Endothelial cell of umbilical vein (primary cell): ENCODE results near the gene KDM4B. TPM values are rescaled to one million over a fixed set of nuclear protein-coding genes. Genes with fewer than 3 reads are reported as not detected.

Experiments used
- BruUV-seq: library from RNA; stranded (reverse); fragments of 400-500 nt; replicated peaks from 2 replicates; lab custom pipeline; 2021; lab: Mats Ljungman, UMichigan
- CTCF ChIA-PET: fragments of 300-600, 350-600 bp; sonication (Branson Sonifier 250); formaldehyde crosslinking; loops from one replicate; lab custom pipeline; 2021; ENCODE audit warnings: antibody characterized with exemption, inconsistent platforms; lab: Charles Lee
- POLR2A ChIA-PET: fragments of 300-600, 350-600 bp; sonication (Branson Sonifier 250); formaldehyde crosslinking; loops from one replicate; lab custom pipeline; 2021; ENCODE audit warnings: antibody characterized with exemption, inconsistent platforms; lab: Charles Lee
- DNase-seq: peaks from one replicate; pipeline ENCODE4 v3.0.0-alpha.2; 2011; ENCODE audit warnings: low read depth, low spot score
- FAIRE-seq: peaks from 2 replicates; lab custom pipeline; 2011; peaks lifted over from hg19 to GRCh38; lab: Jason Lieb, UNC
- H2AFZ ChIP-seq: 2 replicates; pipeline ENCODE4 v1.6.0; 2012; ENCODE audit warnings: low read depth, low read length, control low read depth, inconsistent platforms
- H3K27ac ChIP-seq: 2 replicates; pipeline ENCODE4 v1.5.1; 2011; ENCODE audit warnings: low read depth, mild to moderate bottlenecking, control low read depth, low read length, moderate library complexity; ENCODE audit not compliant: insufficient read depth
- H3K27me3 ChIP-seq, 2 experiments: 2 replicates each; pipeline versions ENCODE4 v1.6.0 to v1.6.1; 2011; ENCODE audit warnings: low read length in 2 of 2, mixed read lengths in 1 of 2; ENCODE audit not compliant: control insufficient read depth in 2 of 2, insufficient read depth in 2 of 2
- H3K36me3 ChIP-seq, 2 experiments: 2 replicates in 1 of 2; 3 replicates in 1 of 2; pipeline ENCODE4 v1.5.1; 2011; ENCODE audit warnings: low read length in 2 of 2, mild to moderate bottlenecking in 1 of 2, moderate library complexity in 1 of 2; ENCODE audit not compliant: control insufficient read depth in 2 of 2, insufficient read depth in 2 of 2; ENCODE audit errors: extremely low read depth in 1 of 2
- H3K4me1 ChIP-seq: 3 replicates; pipeline ENCODE4 v1.5.1; 2011; ENCODE audit warnings: mild to moderate bottlenecking, low read length; ENCODE audit not compliant: control insufficient read depth, insufficient read depth; ENCODE audit errors: extremely low read depth
- H3K4me2 ChIP-seq: 2 replicates; pipeline ENCODE4 v1.6.1; 2011; ENCODE audit warnings: low read length, control low read depth, mixed read lengths; ENCODE audit not compliant: insufficient read depth
- H3K4me3 ChIP-seq, 3 experiments: fragments of 200-600 bp in 1 of 3; sonication (generic), shearing (Covaris generic) in 1 of 3; replicated peaks in 1 of 3; 2 replicates each; pipeline ENCODE4 v1.5.1; 2011 to 2016; ENCODE audit warnings: control low read depth in 3 of 3, low read length in 3 of 3, mild to moderate bottlenecking in 2 of 3, inconsistent platforms in 1 of 3, low read depth in 1 of 3, moderate library complexity in 1 of 3; ENCODE audit not compliant: insufficient read depth in 1 of 3
- H3K79me2 ChIP-seq: 2 replicates; pipeline ENCODE4 v1.6.0; 2012; ENCODE audit warnings: low read length, inconsistent platforms; ENCODE audit not compliant: control insufficient read depth, insufficient read depth
- H3K9ac ChIP-seq: replicated peaks from 2 replicates; pipeline ENCODE3; 2011; ENCODE audit warnings: low read length, control low read depth; ENCODE audit not compliant: insufficient read depth; ENCODE audit errors: extremely low read depth
- H3K9me1 ChIP-seq: replicated peaks from 3 replicates; pipeline ENCODE4 v1.6.0; 2011; ENCODE audit warnings: mild to moderate bottlenecking, low read length; ENCODE audit not compliant: control insufficient read depth, insufficient read depth; ENCODE audit errors: extremely low read depth
- H3K9me3 ChIP-seq: replicated peaks from 2 replicates; pipeline ENCODE4 v1.5.1; 2012; ENCODE audit warnings: low read length, inconsistent platforms; ENCODE audit not compliant: control insufficient read depth, insufficient read depth
- H4K20me1 ChIP-seq: replicated peaks from 2 replicates; pipeline ENCODE3; 2011; ENCODE audit warnings: mild to moderate bottlenecking, low read length; ENCODE audit not compliant: control insufficient read depth, insufficient read depth; ENCODE audit errors: extremely low read depth
- CTCF ChIP-seq, 2 donors: IDR thresholded peaks; 1 replicate in 1 of 2; 2 replicates in 1 of 2; pipeline ENCODE4 v1.5.1; 2011; ENCODE audit warnings: low read length in 2 of 2, mild to moderate bottlenecking in 2 of 2, moderate library complexity in 2 of 2, control low read depth in 1 of 2, inconsistent platforms in 1 of 2, low read depth in 1 of 2; ENCODE audit not compliant: insufficient read depth in 1 of 2; ENCODE audit errors: extremely low read depth in 1 of 2
- EZH2 ChIP-seq: IDR thresholded peaks from 2 replicates; pipeline ENCODE4 v1.6.1; 2012; ENCODE audit warnings: borderline replicate concordance, low read depth, mild to moderate bottlenecking, moderate library complexity, low read length, inconsistent platforms; ENCODE audit not compliant: severe bottlenecking
- FOS ChIP-seq: IDR thresholded peaks from 2 replicates; pipeline ENCODE4 v1.6.1; 2011; ENCODE audit warnings: mild to moderate bottlenecking, low read length, moderate library complexity, borderline replicate concordance; ENCODE audit not compliant: insufficient read depth
- dilution Hi-C: fragments of 300-500 bp; cut with MboI; formaldehyde crosslinking; loops from one replicate; pipeline ENCODE4 v1.15.0; 2019; ENCODE audit warnings: low sequenced_read_pairs; ENCODE audit not compliant: extremely low pct_ligation_motif_present
- intact Hi-C: fragments of 100-400 bp; cut with micrococcal nuclease; formaldehyde crosslinking; loops from one replicate; pipeline ENCODE4 v1.10.0; 2022
- polyA plus RNA-seq, 4 experiments: library from polyadenylated mRNA; depleted of rRNA in 3 of 4; stranded (reverse) in 3 of 4; unstranded in 1 of 4; fragments of >200 nt; gene quantifications; 2 replicates each; pipeline versions ENCODE4 v1.2.1 to v1.2.3, GENCODE V29; 2011 to 2012; ENCODE audit warnings: missing spikeins in 1 of 4
- total RNA-seq: library from RNA; stranded (reverse); gene quantifications from 2 replicates; pipeline ENCODE4 v1.2.3, GENCODE V29; 2021

KDM4B gene
- total and polyA plus RNA-seq, 2 donors (not counting 3 experiments of a cell fraction or from before 2014, with no cell fraction given) = 12.4 to 37.2 TPM

- dilution Hi-C loops = no loop called here
- ChIA-PET CTCF (interaction anchor here (1.4 kb wide), 1 partner anchor 8 kb away, joined by 3 read pairs; no protein-coding TSS in a partner anchor), POLR2A (no interaction called here)
- Histone ChIP-seq H3K27me3 (peaks cover 0 to 4% of the 10 kb centered on the region in 2 experiments), H3K4me3 (no peak overlapping the region), H3K27ac (no peak overlapping the region), H3K9me1 (no peaks in the 10 kb centered on the region), H3K79me2 (no peaks in the 10 kb centered on the region), H3K9me3 (no peaks in the 10 kb centered on the region), H3K9ac (no peak overlapping the region), H4K20me1 (no peaks in the 10 kb centered on the region), H3K4me1 (no peaks in the 10 kb centered on the region), H3K36me3 (no peaks in the 10 kb centered on the region), H3K4me2 (no peak overlapping the region), H2AFZ (no peak overlapping the region)
- no peak for TF ChIP-seq CTCF (IDR thresholded peaks at IDR 0.05; ENCODE audit: extremely low read depth in 1 of 2, insufficient read depth in 1 of 2, low read depth in 1 of 2, low read length in 2 of 2)
- no peak for TF ChIP-seq EZH2
- DNase-seq = no peak
- FAIRE-seq = no peak
- BruUV-seq = no TSS peak
- intact Hi-C loops = no loop called here
These were observed 222.2 kb downstream of the KDM4B start for GRCh38 chr19:5191091-5191490.

GRCh38 chr19:5192568-5192967 is 223.7 kb downstream of the KDM4B start:
- Histone ChIP-seq H3K9ac (no peak overlapping the region), H3K9me3 (no peaks in the 10 kb centered on the region), H3K27me3 (peaks cover 0 to 4% of the 10 kb centered on the region in 2 experiments), H3K4me3 (no peak overlapping the region), H3K9me1 (no peaks in the 10 kb centered on the region), H3K27ac (no peak overlapping the region), H2AFZ (no peak overlapping the region), H3K36me3 (no peaks in the 10 kb centered on the region), H3K4me1 (no peaks in the 10 kb centered on the region), H4K20me1 (no peaks in the 10 kb centered on the region), H3K79me2 (no peaks in the 10 kb centered on the region), H3K4me2 (no peak overlapping the region)
- ChIA-PET POLR2A (no interaction called here), CTCF (no interaction called here)
- intact Hi-C loops (no loop called here), dilution Hi-C loops (no loop called here)
- FAIRE-seq (no peak), DNase-seq (no peak)
- TF ChIP-seq EZH2 = no peak
- no peak for TF ChIP-seq FOS
- no TSS peak for BruUV-seq
